HepG2 (cell line): ENCODE data around the gene SLC16A5. TPM values are rescaled to one million over a fixed set of nuclear protein-coding genes. Genes with fewer than 3 reads are reported as not detected.

Source experiments
- ATAC-seq: fragments of 200-7000 bp; cut with Tn5 transposase; 3 replicates; pipeline ENCODE4 v1.9.1; 2020; ENCODE audit warnings: mild to moderate bottlenecking, moderate library complexity
- BruUV-seq: library from RNA; stranded (reverse); fragments of 400-500 nt; replicated peaks from 2 replicates; lab custom pipeline; 2021; lab: Mats Ljungman, UMichigan
- CTCF ChIA-PET: fragments of 300-600 bp; formaldehyde crosslinking; extraction: SDS; loops from one replicate; lab custom pipeline; 2021; ENCODE audit warnings: low total read pairs, inconsistent platforms, low intra/inter-chr PET ratio; lab: Yijun Ruan, JAX
- POLR2A ChIA-PET: fragments of 350-600 bp; sonication (Branson Sonifier 250); formaldehyde crosslinking; loops from one replicate; lab custom pipeline; 2020; ENCODE audit warnings: antibody characterized with exemption, inconsistent platforms; lab: Yijun Ruan, JAX
- DNase-seq: peaks from one replicate; pipeline ENCODE4 v3.0.0-alpha.2; 2015; ENCODE audit warnings: low spot score
- FAIRE-seq: peaks from 3 replicates; lab custom pipeline; 2011; peaks lifted over from hg19 to GRCh38; lab: Jason Lieb, UNC
- H2AFZ ChIP-seq: one replicate; pipeline ENCODE4 v1.6.1; 2011; ENCODE audit warnings: low read length, inconsistent platforms
- H3K27ac ChIP-seq: fragments of 300-600 bp; 3 replicates; pipeline ENCODE4 v1.8.0; 2011; ENCODE audit warnings: mixed run types, mild to moderate bottlenecking, mixed read lengths, low read length, inconsistent platforms; ENCODE audit not compliant: insufficient read depth; ENCODE audit errors: extremely low read length
- H3K27me3 ChIP-seq, 2 experiments: fragments of 200-600 bp in 1 of 2; 2 replicates in 1 of 2; 3 replicates in 1 of 2; pipeline versions ENCODE4 v1.6.0 to v1.8.0; 2011; ENCODE audit warnings: low read length in 2 of 2, mild to moderate bottlenecking in 2 of 2, moderate library complexity in 2 of 2, inconsistent platforms in 1 of 2; ENCODE audit not compliant: insufficient read depth in 2 of 2, control insufficient read depth in 1 of 2
- H3K36me3 ChIP-seq, 2 experiments: fragments of 200-600 bp in 1 of 2; replicated peaks in 1 of 2; 2 replicates in 1 of 2; 3 replicates in 1 of 2; pipeline versions ENCODE4 v1.5.1 to v1.8.0; 2011; ENCODE audit warnings: low read length in 2 of 2, inconsistent platforms in 1 of 2; ENCODE audit not compliant: insufficient read depth in 2 of 2, control insufficient read depth in 1 of 2
- H3K4me1 ChIP-seq: 2 replicates; pipeline ENCODE4 v1.5.1; 2012; ENCODE audit warnings: low read length, inconsistent platforms; ENCODE audit not compliant: insufficient read depth
- H3K4me2 ChIP-seq: 2 replicates; pipeline ENCODE4 v1.6.0; 2011; ENCODE audit warnings: low read depth, low read length, inconsistent platforms
- H3K4me3 ChIP-seq, 3 experiments: fragments of 200-600 bp in 1 of 3; sonication (generic), shearing (Covaris generic) in 1 of 3; replicated peaks in 1 of 3; 2 replicates each; pipeline ENCODE4 v1.5.1; 2011 to 2016; ENCODE audit warnings: low read length in 3 of 3, inconsistent platforms in 2 of 3, low read depth in 2 of 3, mild to moderate bottlenecking in 2 of 3, control low read depth in 1 of 3, mixed read lengths in 1 of 3; ENCODE audit not compliant: insufficient read depth in 1 of 3
- H3K79me2 ChIP-seq: one replicate; pipeline ENCODE4 v1.6.1; 2011; ENCODE audit warnings: low read length, inconsistent platforms; ENCODE audit not compliant: insufficient read depth
- H3K9ac ChIP-seq: 2 replicates; pipeline ENCODE4 v1.6.0; 2011; ENCODE audit warnings: mild to moderate bottlenecking, low read depth, low read length, inconsistent platforms; ENCODE audit not compliant: insufficient read depth
- H3K9me3 ChIP-seq: 2 replicates; pipeline ENCODE4 v1.5.1; 2012; ENCODE audit warnings: mild to moderate bottlenecking, low read length
- H4K20me1 ChIP-seq: 2 replicates; pipeline ENCODE4 v1.6.0; 2011; ENCODE audit warnings: inconsistent platforms, mild to moderate bottlenecking, low read length, moderate library complexity; ENCODE audit not compliant: insufficient read depth
- AGO2 ChIP-seq: fragments of 200-400 bp; formaldehyde crosslinking; optimal IDR thresholded peaks from 2 replicates; pipeline ENCODE3; 2017; ENCODE audit warnings: mild to moderate bottlenecking, low read depth, low read length, moderate library complexity
- HDAC6 ChIP-seq: fragments of 200-600 bp; sonication (generic); IDR thresholded peaks from 2 replicates; pipeline ENCODE4 v1.7.0; 2017; ENCODE audit warnings: mild to moderate bottlenecking, antibody characterized with exemption, low read length, low read depth
- HMG20A ChIP-seq: IDR thresholded peaks from 2 replicates; pipeline ENCODE4 v1.6.1; 2016; ENCODE audit warnings: borderline replicate concordance
- KAT7 ChIP-seq: IDR thresholded peaks from 2 replicates; pipeline ENCODE4 v1.6.1; 2018; ENCODE audit warnings: borderline replicate concordance, missing compliant biosample characterization
- KLF13 ChIP-seq: sonication (generic); formaldehyde crosslinking; IDR thresholded peaks from 2 replicates; pipeline ENCODE4 v1.4.0; 2020; ENCODE audit warnings: mild to moderate bottlenecking, missing genetic modification reagents
- PLRG1 ChIP-seq: fragments of 450-650 bp; conservative IDR thresholded peaks from 2 replicates; pipeline ENCODE4 v1.6.1; 2016
- RFXANK ChIP-seq: IDR thresholded peaks from 2 replicates; pipeline ENCODE4 v1.6.1; 2016
- SETDB1 ChIP-seq: sonication (generic); formaldehyde crosslinking; IDR thresholded peaks from 2 replicates; pipeline ENCODE4 v1.5.1; 2020; ENCODE audit warnings: missing genetic modification reagents, mild to moderate bottlenecking, borderline replicate concordance
- ZBTB38 ChIP-seq: sonication (generic); formaldehyde crosslinking; IDR thresholded peaks from 2 replicates; pipeline ENCODE4 v1.5.1; 2020; ENCODE audit warnings: mild to moderate bottlenecking, missing genetic modification reagents
- ZSCAN21 ChIP-seq: sonication (generic); formaldehyde crosslinking; IDR thresholded peaks from 2 replicates; pipeline ENCODE4 v1.8.0; 2022; ENCODE audit warnings: mild to moderate bottlenecking, missing genetic modification reagents, moderate library complexity, borderline replicate concordance
- WGBS: methylation state at CpG from one replicate; pipeline ENCODE4 v1.1.6; 2017; ENCODE audit warnings: low lambda C conversion rate; 5-methylcytosine and 5-hydroxymethylcytosine counted together
- in situ Hi-C: cut with HindIII; loops from 2 replicates; pipeline ENCODE4 v1.10.0; 2017; ENCODE audit warnings: low pct_unique_long_range_greater_than_20kb; ENCODE audit not compliant: extremely low pct_ligation_motif_present
- intact Hi-C: fragments of 100-400 bp; cut with micrococcal nuclease; formaldehyde crosslinking; loops from one replicate; pipeline ENCODE4 v1.10.0; 2022; ENCODE audit not compliant: unreplicated experiment
- polyA plus RNA-seq, 8 experiments: library from polyadenylated mRNA; depleted of rRNA in 3 of 8; stranded (reverse) in 7 of 8; unstranded in 1 of 8; fragments of >200 nt; fragmentation: Illumina TruSeq in 4 of 8; extraction: Trizol in 4 of 8; gene quantifications; 2 replicates each; pipeline versions ENCODE4 v1.2.1 to v1.2.3, GENCODE V29; 2011 to 2016; ENCODE audit warnings: low read depth in 4 of 8, missing spikeins in 1 of 8, mixed read lengths in 1 of 8; ENCODE audit not compliant: insufficient read depth in 1 of 8
- total RNA-seq, 5 experiments: library from RNA; depleted of rRNA; stranded (reverse); fragments of >200 nt; fragmentation: Illumina TruSeq; extraction: Trizol; gene quantifications; 2 replicates each; pipeline ENCODE4 v1.2.3, GENCODE V29; 2016; ENCODE audit warnings: low read depth in 1 of 5
- TF ChIP-seq, protein P1 (sequence below): sonication (generic); formaldehyde crosslinking; IDR thresholded peaks from 2 replicates; pipeline ENCODE4 v1.4.0; 2020; ENCODE audit warnings: missing genetic modification reagents
- TF ChIP-seq, protein P2 (sequence below): sonication (generic); formaldehyde crosslinking; IDR thresholded peaks from 2 replicates; pipeline ENCODE4 v1.5.0; 2020; ENCODE audit warnings: missing genetic modification reagents, mild to moderate bottlenecking, borderline replicate concordance

SLC16A5 gene
- total and polyA plus RNA-seq, 2 of the 13 experiments (the other 11 are each of a cell fraction or from before 2014, with no cell fraction given) = 0.69 to 5.6 TPM

- peak; percentile 25; the same call in 1 of the 2 replicates for TF ChIP-seq HMG20A (CRISPR knock-in tag)
- TF ChIP-seq SETDB1 (CRISPR knock-in tag) = no peak
- no peak for TF ChIP-seq HDAC6
- TF ChIP-seq, protein P1, sequence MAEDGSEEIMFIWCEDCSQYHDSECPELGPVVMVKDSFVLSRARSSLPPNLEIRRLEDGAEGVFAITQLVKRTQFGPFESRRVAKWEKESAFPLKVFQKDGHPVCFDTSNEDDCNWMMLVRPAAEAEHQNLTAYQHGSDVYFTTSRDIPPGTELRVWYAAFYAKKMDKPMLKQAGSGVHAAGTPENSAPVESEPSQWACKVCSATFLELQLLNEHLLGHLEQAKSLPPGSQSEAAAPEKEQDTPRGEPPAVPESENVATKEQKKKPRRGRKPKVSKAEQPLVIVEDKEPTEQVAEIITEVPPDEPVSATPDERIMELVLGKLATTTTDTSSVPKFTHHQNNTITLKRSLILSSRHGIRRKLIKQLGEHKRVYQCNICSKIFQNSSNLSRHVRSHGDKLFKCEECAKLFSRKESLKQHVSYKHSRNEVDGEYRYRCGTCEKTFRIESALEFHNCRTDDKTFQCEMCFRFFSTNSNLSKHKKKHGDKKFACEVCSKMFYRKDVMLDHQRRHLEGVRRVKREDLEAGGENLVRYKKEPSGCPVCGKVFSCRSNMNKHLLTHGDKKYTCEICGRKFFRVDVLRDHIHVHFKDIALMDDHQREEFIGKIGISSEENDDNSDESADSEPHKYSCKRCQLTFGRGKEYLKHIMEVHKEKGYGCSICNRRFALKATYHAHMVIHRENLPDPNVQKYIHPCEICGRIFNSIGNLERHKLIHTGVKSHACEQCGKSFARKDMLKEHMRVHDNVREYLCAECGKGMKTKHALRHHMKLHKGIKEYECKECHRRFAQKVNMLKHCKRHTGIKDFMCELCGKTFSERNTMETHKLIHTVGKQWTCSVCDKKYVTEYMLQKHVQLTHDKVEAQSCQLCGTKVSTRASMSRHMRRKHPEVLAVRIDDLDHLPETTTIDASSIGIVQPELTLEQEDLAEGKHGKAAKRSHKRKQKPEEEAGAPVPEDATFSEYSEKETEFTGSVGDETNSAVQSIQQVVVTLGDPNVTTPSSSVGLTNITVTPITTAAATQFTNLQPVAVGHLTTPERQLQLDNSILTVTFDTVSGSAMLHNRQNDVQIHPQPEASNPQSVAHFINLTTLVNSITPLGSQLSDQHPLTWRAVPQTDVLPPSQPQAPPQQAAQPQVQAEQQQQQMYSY (CRISPR knock-in tag) = no peak
- no peak for TF ChIP-seq ZBTB38
- TF ChIP-seq RFXANK (CRISPR knock-in tag) = no peak
Measured at GRCh38 chr17:75087558-75088453, at the start of gene SLC16A5 (continued).

DNA sequence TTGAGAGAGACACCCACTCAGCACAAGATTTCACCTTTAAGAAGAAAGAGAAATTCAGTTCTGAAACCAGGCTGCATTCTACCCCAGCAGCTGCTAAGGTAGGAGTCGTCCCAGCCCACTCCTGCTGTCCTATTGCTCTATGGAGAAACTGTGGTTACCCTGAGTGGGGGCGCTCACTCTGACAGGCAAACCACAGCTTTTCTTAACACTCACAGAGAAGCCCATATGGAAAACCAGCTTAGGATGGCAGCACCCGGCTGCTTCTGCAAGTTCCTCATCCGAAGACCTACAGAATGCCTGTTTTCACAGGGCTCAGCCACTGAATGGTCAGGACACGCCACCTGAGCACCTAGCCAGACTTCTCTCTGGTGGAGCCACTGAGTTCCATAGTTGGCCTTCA, 48.5 kb upstream of the SLC16A5 start:
- Histone ChIP-seq H3K27ac (no peak overlapping the region), H3K9me3 (no peaks in the 10 kb centered on the region), H3K4me3 (no peak overlapping the region), H3K4me2 (no peak overlapping the region), H3K79me2 (no peaks in the 10 kb centered on the region), H3K36me3 (peaks cover 15 to 38% of the 10 kb centered on the region in 2 experiments), H3K4me1 (peaks cover 12% of the 10 kb centered on the region), H2AFZ (no peak overlapping the region), H3K9ac (no peak overlapping the region), H3K27me3 (no peaks in the 10 kb centered on the region; a peak in 1 of 5 replicates), H4K20me1 (no peaks in the 10 kb centered on the region)
- intact Hi-C loops = no loop called here
- FAIRE-seq (no peak), DNase-seq (no peak), ATAC-seq (no peak)
- no TSS peak for BruUV-seq
- ChIA-PET CTCF (no interaction called here), POLR2A (no interaction called here)
- in situ Hi-C loops = no loop called here
- WGBS = 93% methylated on average over 5 of the region's 5 CpGs
- TF ChIP-seq, protein P2, sequence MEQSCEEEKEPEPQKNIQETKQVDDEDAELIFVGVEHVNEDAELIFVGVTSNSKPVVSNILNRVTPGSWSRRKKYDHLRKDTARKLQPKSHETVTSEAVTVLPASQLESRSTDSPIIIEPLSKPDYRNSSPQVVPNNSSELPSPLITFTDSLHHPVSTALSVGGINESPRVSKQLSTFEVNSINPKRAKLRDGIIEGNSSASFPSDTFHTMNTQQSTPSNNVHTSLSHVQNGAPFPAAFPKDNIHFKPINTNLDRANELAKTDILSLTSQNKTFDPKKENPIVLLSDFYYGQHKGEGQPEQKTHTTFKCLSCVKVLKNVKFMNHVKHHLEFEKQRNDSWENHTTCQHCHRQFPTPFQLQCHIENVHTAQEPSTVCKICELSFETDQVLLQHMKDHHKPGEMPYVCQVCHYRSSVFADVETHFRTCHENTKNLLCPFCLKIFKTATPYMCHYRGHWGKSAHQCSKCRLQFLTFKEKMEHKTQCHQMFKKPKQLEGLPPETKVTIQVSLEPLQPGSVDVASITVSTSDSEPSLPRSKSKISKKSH (CRISPR knock-in tag) = no peak
- TF ChIP-seq PLRG1 = no peak
- no peak for TF ChIP-seq KLF13 (CRISPR knock-in tag)
- TF ChIP-seq AGO2 = no peak
- no peak for TF ChIP-seq ZSCAN21
- TF ChIP-seq KAT7 (CRISPR knock-in tag) = no peak
